Measurements from ENCODE around the gene TOMT. TPM values are rescaled to one million over a fixed set of nuclear protein-coding genes. Genes with fewer than 3 reads are reported as not detected.
"Not testable (repeated sequence)": the region's sequence is repeated elsewhere in the genome, so short reads cannot be mapped to it uniquely, and the experiment has no call there.

Gene TOMT
- total RNA-seq, 4 donors from 2014 or later, result not detected

DNA sequence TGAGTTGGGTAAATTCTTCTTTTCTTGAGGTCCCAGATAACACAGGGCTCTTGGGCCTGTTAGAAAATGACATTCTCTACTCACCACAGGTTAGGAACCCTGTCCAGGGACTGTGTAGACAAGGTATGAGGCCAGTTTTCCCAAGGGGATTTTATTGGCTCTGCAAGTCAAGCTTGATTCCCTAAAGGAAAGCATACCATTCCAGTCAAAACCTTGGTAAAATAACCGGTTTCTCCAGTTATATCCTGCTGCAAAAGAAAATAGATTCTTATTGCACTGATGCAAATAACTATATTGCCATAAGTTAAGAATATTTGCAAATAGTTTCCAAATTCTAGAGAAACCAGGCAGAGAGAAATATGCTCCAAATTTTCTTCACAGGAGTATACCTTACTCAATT, 20.2 kb downstream of the TOMT start:
- Histone ChIP-seq H3K4me3 (no peak overlapping the region), H3K9me3 (no peaks in the 10 kb centered on the region), H3K27ac (no peak overlapping the region), H3K27me3 (no peaks in the 10 kb centered on the region), H3K36me3 (no peaks in the 10 kb centered on the region), H3K4me1 (no peaks in the 10 kb centered on the region)
- 33% methylated on average over 1 of the region's 1 CpG for WGBS
- TF ChIP-seq POLR2AphosphoS5 (IDR thresholded peaks at IDR 0.05), result no peak
- TF ChIP-seq POLR2A (IDR thresholded peaks at IDR 0.05), result no peak
- TF ChIP-seq, protein P1, sequence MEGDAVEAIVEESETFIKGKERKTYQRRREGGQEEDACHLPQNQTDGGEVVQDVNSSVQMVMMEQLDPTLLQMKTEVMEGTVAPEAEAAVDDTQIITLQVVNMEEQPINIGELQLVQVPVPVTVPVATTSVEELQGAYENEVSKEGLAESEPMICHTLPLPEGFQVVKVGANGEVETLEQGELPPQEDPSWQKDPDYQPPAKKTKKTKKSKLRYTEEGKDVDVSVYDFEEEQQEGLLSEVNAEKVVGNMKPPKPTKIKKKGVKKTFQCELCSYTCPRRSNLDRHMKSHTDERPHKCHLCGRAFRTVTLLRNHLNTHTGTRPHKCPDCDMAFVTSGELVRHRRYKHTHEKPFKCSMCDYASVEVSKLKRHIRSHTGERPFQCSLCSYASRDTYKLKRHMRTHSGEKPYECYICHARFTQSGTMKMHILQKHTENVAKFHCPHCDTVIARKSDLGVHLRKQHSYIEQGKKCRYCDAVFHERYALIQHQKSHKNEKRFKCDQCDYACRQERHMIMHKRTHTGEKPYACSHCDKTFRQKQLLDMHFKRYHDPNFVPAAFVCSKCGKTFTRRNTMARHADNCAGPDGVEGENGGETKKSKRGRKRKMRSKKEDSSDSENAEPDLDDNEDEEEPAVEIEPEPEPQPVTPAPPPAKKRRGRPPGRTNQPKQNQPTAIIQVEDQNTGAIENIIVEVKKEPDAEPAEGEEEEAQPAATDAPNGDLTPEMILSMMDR (IDR thresholded peaks at IDR 0.05), result no peak
- TF ChIP-seq EP300 (IDR thresholded peaks at IDR 0.05), result no peak
- no peak for DNase-seq (ENCODE audit: low spot score in 2 of 2)

DNA sequence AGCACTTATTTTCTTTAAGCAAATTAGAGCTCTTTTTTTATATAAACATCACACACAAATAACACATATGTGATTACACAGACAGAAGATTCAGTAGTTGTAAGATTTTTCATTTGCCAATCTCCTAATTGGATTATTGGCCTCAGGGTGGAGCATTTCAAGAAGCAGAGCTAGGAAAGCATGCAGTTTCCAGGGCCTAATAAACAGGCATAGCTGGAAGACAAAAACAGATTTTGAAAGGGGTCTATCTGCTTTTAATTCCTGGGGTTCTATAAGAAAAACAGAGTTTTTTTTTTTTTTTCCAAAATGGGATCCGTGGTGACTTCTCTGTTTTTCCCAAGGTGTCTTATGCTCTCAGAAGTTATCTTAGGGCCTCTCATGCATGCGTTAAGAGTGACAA, 22.2 kb downstream of the TOMT start:
- Histone ChIP-seq H3K27ac (no peak overlapping the region), H3K9me3 (no peaks in the 10 kb centered on the region), H3K4me3 (no peak overlapping the region), H3K27me3 (no peaks in the 10 kb centered on the region), H3K4me1 (no peaks in the 10 kb centered on the region), H3K36me3 (no peaks in the 10 kb centered on the region)
- DNase-seq (ENCODE audit: low spot score in 2 of 2), result no peak
- TF ChIP-seq POLR2A (IDR thresholded peaks at IDR 0.05) (no peak), POLR2AphosphoS5 (IDR thresholded peaks at IDR 0.05) (no peak), EP300 (IDR thresholded peaks at IDR 0.05) (no peak)
- TF ChIP-seq, protein P1 (IDR thresholded peaks at IDR 0.05), result no peak
- 79% methylated on average over 2 of the region's 2 CpGs for WGBS

DNA sequence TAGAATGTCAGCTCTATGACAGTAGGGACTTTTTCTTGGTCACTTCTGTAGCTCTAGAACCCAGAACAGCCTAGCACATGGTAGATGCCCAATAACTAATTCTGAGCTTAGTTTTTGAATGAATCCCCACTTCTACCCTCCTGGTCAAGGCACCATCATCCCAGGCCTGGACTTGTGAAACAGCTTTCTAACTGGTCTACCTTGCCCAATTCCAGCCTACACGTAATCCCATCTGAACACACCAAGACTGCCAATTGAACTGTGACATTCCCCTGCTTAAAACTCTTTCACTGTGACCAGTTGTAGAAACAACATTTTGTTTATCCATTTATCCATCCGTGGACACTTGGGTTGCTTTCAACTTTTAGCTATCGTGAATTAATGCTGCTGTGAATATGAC, 23.7 kb downstream of the TOMT start:
- 89% methylated on average over 3 of the region's 3 CpGs for WGBS

DNA sequence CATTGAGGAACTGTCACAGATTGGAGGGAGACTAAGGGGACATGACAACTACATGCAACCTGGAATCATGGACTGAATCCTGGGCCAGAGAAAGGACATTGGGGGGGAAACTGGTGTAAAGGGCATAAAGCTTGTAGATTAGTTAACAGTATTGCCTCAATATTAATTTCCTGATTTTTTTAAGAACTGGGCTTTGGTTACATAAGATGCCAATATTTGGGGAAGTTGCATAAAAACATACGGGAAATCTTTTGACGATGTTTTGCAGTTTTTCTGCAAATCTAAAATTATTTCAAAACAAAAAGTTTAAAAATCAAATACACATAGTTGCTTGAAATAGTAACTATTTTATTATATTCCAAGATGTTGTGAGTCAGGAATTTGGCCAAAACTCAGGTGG, 26.9 kb downstream of the TOMT start:
- no peak overlapping the region for H3K4me3 ChIP-seq
- H3K4me1 ChIP-seq, result no peaks in the 10 kb centered on the region
- no peaks in the 10 kb centered on the region for H3K27me3 ChIP-seq
- no peak for TF ChIP-seq POLR2A (IDR thresholded peaks at IDR 0.05)
- TF ChIP-seq POLR2AphosphoS5 (IDR thresholded peaks at IDR 0.05), result no peak
- TF ChIP-seq EP300 (IDR thresholded peaks at IDR 0.05), result no peak
- TF ChIP-seq, protein P1 (IDR thresholded peaks at IDR 0.05), result no peak
- DNase-seq (ENCODE audit: low spot score in 2 of 2), result no peak
- peak overlapping the region; percentile 38 for H3K27ac ChIP-seq
- no peaks in the 10 kb centered on the region for H3K9me3 ChIP-seq
- no peaks in the 10 kb centered on the region for H3K36me3 ChIP-seq
- WGBS, result 77% methylated on average over 2 of the region's 2 CpGs

More for the DNA sequence above, 23.7 kb downstream of the TOMT start:
- H3K9me3 ChIP-seq, result no peaks in the 10 kb centered on the region
- H3K27me3 ChIP-seq, result no peaks in the 10 kb centered on the region
- no peak for DNase-seq (ENCODE audit: low spot score in 2 of 2)
- H3K4me3 ChIP-seq, result no peak overlapping the region
- no peaks in the 10 kb centered on the region for H3K36me3 ChIP-seq
- TF ChIP-seq POLR2AphosphoS5 (IDR thresholded peaks at IDR 0.05) (no peak), EP300 (IDR thresholded peaks at IDR 0.05) (no peak), POLR2A (IDR thresholded peaks at IDR 0.05) (no peak)
- TF ChIP-seq, protein P1 (IDR thresholded peaks at IDR 0.05), result no peak
- H3K27ac ChIP-seq, result no peak overlapping the region
- H3K4me1 ChIP-seq, result no peaks in the 10 kb centered on the region

DNA sequence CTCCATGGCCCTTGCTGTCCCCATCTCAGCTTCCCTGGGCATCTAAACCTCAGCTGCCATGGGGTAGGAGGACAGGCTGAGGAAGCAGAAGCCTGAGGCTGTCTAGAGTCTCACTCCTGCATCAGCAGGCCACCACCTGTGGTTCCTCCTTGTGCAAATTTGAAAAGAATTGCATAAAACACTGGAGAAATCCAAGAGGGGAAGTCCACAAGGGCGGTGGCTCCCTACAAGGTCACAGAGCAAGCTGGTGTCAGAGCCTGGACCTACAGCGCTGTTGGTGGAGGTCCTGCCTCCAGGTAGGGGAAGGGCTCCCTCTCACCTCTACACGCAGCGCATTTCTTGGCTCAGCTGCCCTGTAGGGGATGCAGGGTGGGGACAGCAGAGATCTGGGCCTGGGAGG, 29.7 kb downstream of the TOMT start, which contains the start of gene FOLR3:
Gene FOLR3, plus strand, starts transcription at position 253 of the 400 bp plus-strand sequence. CDS start 228 bp downstream, outside the sequence.
- not testable (repeated sequence) for H3K27ac ChIP-seq; H3K4me1 ChIP-seq; H3K27me3 ChIP-seq; DNase-seq (ENCODE audit: low spot score in 2 of 2); H3K36me3 ChIP-seq; H3K4me3 ChIP-seq; H3K9me3 ChIP-seq
- WGBS, result 95% methylated on average over 4 of the region's 4 CpGs

Measured in suprapubic skin (tissue), 4 donors.